SK-N-SH (cell line): ENCODE measurements around the gene UBE2E3.

ENCODE experiments used
- EP300 ChIP-seq, 2 experiments: IDR thresholded peaks; 2 replicates each; pipeline versions ENCODE4 v1.4.0 to v1.6.1; 2012; ENCODE audit warnings: borderline replicate concordance in 1 of 2, low read depth in 1 of 2, low read length in 1 of 2
- JUND ChIP-seq: IDR thresholded peaks from 2 replicates; pipeline ENCODE4 v1.4.0; 2012
- NFIC ChIP-seq: IDR thresholded peaks from 2 replicates; pipeline ENCODE4 v1.4.0; 2012; ENCODE audit warnings: borderline replicate concordance
- POLR2AphosphoS5 ChIP-seq: IDR thresholded peaks from 2 replicates; pipeline ENCODE4 v1.6.1; 2012; ENCODE audit warnings: low read depth, low read length
- RAD21 ChIP-seq: IDR thresholded peaks from 2 replicates; pipeline ENCODE4 v1.6.1; 2012; ENCODE audit warnings: mild to moderate bottlenecking, low read length
- SIN3A ChIP-seq: IDR thresholded peaks from 2 replicates; pipeline ENCODE4 v1.6.1; 2012; ENCODE audit warnings: low read depth, mild to moderate bottlenecking, low read length, moderate library complexity, borderline replicate concordance
- TF ChIP-seq, protein P1 (sequence below): fragments of 200-600 bp; sonication (generic); IDR thresholded peaks from 2 replicates; pipeline ENCODE4 v1.6.1; 2017; ENCODE audit warnings: antibody characterized with exemption, mild to moderate bottlenecking, moderate library complexity
- TF ChIP-seq, protein P2 (sequence below): IDR thresholded peaks from 2 replicates; pipeline ENCODE4 v1.4.0; 2012; ENCODE audit warnings: low read depth, borderline replicate concordance

DNA sequence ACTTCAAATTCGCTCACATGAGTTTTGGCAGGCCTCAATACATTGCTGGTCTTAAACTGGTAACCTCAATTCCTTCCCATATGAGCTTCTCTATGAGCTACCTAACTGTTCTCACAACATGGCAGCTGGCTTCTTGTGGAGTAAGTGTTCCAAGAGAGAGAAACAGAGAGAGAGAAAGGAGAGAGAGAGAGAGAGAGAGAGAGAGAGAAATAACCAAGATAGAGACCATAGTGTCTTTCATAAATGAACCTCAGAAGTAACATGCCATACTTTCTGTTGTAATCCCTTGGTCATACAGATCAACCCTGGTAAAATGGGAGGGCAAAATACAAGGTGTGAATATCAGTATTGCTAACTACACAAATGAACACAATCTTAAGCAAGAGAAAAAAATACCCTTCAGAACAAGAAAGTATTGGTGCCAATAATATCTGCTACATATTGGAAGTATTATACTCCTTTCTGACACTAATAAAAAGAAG, 33.2 kb upstream of the UBE2E3 start:
- TF ChIP-seq, protein P1, sequence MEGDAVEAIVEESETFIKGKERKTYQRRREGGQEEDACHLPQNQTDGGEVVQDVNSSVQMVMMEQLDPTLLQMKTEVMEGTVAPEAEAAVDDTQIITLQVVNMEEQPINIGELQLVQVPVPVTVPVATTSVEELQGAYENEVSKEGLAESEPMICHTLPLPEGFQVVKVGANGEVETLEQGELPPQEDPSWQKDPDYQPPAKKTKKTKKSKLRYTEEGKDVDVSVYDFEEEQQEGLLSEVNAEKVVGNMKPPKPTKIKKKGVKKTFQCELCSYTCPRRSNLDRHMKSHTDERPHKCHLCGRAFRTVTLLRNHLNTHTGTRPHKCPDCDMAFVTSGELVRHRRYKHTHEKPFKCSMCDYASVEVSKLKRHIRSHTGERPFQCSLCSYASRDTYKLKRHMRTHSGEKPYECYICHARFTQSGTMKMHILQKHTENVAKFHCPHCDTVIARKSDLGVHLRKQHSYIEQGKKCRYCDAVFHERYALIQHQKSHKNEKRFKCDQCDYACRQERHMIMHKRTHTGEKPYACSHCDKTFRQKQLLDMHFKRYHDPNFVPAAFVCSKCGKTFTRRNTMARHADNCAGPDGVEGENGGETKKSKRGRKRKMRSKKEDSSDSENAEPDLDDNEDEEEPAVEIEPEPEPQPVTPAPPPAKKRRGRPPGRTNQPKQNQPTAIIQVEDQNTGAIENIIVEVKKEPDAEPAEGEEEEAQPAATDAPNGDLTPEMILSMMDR, result no peak
- TF ChIP-seq JUND (no peak), RAD21 (no peak), EP300 (IDR thresholded peaks at IDR 0.05; ENCODE audit: borderline replicate concordance in 1 of 2, low read depth in 1 of 2, low read length in 1 of 2) (no peak), POLR2AphosphoS5 (no peak), NFIC (no peak), SIN3A (no peak)
- TF ChIP-seq, protein P2, sequence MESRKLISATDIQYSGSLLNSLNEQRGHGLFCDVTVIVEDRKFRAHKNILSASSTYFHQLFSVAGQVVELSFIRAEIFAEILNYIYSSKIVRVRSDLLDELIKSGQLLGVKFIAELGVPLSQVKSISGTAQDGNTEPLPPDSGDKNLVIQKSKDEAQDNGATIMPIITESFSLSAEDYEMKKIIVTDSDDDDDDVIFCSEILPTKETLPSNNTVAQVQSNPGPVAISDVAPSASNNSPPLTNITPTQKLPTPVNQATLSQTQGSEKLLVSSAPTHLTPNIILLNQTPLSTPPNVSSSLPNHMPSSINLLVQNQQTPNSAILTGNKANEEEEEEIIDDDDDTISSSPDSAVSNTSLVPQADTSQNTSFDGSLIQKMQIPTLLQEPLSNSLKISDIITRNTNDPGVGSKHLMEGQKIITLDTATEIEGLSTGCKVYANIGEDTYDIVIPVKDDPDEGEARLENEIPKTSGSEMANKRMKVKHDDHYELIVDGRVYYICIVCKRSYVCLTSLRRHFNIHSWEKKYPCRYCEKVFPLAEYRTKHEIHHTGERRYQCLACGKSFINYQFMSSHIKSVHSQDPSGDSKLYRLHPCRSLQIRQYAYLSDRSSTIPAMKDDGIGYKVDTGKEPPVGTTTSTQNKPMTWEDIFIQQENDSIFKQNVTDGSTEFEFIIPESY, result no peak
